ENCODE measurements around the gene CYSTM1. TPM values are rescaled to one million over a fixed set of nuclear protein-coding genes. Genes with fewer than 3 reads are reported as not detected.

Gene CYSTM1
- total RNA-seq, 1 donor from 2014 or later, result 93.3 TPM

DNA sequence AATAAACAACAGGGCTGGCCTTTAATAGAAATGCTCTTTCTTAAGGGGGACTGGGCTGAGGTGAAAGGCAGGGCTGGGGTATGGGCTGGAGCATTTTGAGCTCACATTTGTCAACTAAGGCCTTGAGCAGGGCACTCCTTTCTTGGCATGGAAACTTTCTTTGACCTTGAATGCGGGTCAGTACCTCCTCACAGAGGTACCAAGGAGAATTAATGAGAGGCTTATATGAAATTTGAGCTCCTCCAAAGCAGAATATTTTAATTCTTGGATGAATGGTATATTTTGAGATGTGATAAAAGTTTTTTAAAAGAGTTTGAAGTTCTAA, 3.1 kb downstream of the CYSTM1 start:
- Histone ChIP-seq H3K9me3 (replicated peaks) (no peaks in the 10 kb centered on the region), H3K27me3 (ENCODE audit: low read depth) (no peaks in the 10 kb centered on the region), H3K27ac (replicated peaks) (peak overlapping the region; percentile 95), H3K4me1 (peaks cover 82% of the 10 kb centered on the region), H3K4me3 (no peak overlapping the region), H3K36me3 (no peaks in the 10 kb centered on the region)
- intact Hi-C loops (cut with micrococcal nuclease), result loop anchor here (10.0 kb wide), 2 partner anchors 57 to 177 kb away; no protein-coding TSS in a partner anchor
- DNase-seq, result no peak
- TF ChIP-seq, protein P1, sequence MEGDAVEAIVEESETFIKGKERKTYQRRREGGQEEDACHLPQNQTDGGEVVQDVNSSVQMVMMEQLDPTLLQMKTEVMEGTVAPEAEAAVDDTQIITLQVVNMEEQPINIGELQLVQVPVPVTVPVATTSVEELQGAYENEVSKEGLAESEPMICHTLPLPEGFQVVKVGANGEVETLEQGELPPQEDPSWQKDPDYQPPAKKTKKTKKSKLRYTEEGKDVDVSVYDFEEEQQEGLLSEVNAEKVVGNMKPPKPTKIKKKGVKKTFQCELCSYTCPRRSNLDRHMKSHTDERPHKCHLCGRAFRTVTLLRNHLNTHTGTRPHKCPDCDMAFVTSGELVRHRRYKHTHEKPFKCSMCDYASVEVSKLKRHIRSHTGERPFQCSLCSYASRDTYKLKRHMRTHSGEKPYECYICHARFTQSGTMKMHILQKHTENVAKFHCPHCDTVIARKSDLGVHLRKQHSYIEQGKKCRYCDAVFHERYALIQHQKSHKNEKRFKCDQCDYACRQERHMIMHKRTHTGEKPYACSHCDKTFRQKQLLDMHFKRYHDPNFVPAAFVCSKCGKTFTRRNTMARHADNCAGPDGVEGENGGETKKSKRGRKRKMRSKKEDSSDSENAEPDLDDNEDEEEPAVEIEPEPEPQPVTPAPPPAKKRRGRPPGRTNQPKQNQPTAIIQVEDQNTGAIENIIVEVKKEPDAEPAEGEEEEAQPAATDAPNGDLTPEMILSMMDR (IDR thresholded peaks at IDR 0.05; ENCODE audit: borderline replicate concordance), result no peak

DNA sequence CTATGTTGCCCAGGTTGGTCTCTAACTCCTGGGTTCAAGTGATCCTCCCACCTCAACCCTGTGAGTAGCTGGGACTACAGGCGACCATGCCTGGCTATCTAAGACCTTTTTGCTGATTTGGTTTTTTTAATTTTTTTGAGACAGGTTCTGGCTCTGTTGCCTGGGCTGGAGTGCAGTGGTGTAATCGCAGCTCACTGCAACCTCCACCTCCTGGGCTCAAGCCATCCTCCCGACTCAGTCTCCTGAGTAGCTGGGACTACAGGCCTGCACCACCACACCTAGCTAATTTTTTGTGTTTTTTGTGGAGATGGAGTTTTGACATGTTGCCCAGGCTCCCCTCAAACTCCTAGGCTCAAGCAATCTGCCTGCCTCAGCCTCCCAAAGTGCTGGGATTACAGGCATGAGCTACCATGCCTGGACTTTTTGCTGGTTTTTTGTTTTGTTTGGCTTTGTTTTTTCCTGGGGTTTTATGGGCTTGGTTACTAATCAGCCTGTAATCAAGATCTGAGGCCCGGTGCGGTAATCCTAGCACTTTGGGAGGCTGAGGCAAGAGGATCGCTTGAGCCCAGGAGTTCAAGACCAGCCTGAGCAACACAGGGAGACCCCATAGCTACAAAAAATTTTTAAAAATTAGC, 3.6 kb downstream of the CYSTM1 start:
- no peak for DNase-seq
- H3K4me3 ChIP-seq, result no peak overlapping the region
- H3K9me3 ChIP-seq (replicated peaks), result no peaks in the 10 kb centered on the region
- peak overlapping the region; percentile 95 for H3K27ac ChIP-seq (replicated peaks)
- TF ChIP-seq, protein P1 (IDR thresholded peaks at IDR 0.05; ENCODE audit: borderline replicate concordance), result no peak
- H3K4me1 ChIP-seq, result peaks cover 88% of the 10 kb centered on the region
- intact Hi-C loops (cut with micrococcal nuclease), result loop anchor here (10.0 kb wide), 2 partner anchors 56 to 176 kb away; no protein-coding TSS in a partner anchor
- no peaks in the 10 kb centered on the region for H3K27me3 ChIP-seq (ENCODE audit: low read depth)
- no peaks in the 10 kb centered on the region for H3K36me3 ChIP-seq

DNA sequence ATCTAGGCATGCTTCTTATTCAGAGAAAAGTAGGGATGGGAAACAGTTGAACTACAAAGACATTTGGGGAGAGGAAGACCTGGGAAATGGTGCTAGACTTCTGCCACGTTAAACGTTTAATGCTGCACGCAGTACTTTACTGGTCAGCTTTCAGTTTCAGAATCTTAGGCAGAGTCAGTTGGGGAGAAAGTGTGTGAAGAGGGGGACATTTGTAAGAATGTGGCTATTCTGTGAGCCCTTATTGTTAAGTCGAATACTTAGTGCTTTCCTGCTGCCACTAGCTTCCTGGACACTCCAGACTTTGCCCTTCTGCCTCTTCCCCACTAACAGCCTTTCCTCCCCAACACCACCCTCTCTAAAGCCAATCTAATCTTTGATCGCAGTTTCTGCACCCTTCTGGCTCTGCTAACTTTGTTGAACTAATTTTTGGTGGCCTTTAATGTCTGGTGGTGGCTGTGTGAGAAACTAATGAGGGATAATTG, 6.1 kb downstream of the CYSTM1 start:
- Histone ChIP-seq H3K4me1 (peaks cover 78% of the 10 kb centered on the region), H3K36me3 (no peaks in the 10 kb centered on the region), H3K27me3 (ENCODE audit: low read depth) (no peaks in the 10 kb centered on the region), H3K27ac (replicated peaks) (peak overlapping the region; percentile 68), H3K9me3 (replicated peaks) (no peaks in the 10 kb centered on the region), H3K4me3 (no peak overlapping the region)
- TF ChIP-seq, protein P1 (IDR thresholded peaks at IDR 0.05; ENCODE audit: borderline replicate concordance), result no peak
- no peak for DNase-seq
- intact Hi-C loops (cut with micrococcal nuclease), result no loop called here

DNA sequence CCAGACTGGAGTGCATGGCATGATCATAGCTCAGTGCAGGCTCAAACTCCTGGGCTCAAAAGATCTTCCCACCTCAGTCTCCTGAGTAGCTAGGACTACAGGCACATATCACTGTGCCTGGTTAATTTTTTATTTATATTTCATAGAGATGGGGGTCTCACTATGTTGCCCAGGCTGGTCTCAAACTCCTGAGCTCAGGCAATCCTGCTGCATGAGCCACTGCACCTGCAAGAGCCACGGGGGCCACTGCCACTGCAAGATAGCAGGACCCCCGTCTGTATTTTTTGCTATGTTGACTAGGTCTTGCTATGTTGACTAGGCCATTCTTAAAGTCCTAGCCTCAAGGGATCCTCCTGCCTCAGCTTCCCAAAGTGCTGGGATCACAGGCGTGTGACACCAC, 6.5 kb downstream of the CYSTM1 start:
- no peak for DNase-seq
- intact Hi-C loops (cut with micrococcal nuclease), result no loop called here
- Histone ChIP-seq H3K4me3 (no peak overlapping the region), H3K27me3 (ENCODE audit: low read depth) (no peaks in the 10 kb centered on the region), H3K9me3 (replicated peaks) (no peaks in the 10 kb centered on the region), H3K36me3 (no peaks in the 10 kb centered on the region), H3K4me1 (peaks cover 78% of the 10 kb centered on the region), H3K27ac (replicated peaks) (peak overlapping the region; percentile 68)
- TF ChIP-seq, protein P1 (IDR thresholded peaks at IDR 0.05; ENCODE audit: borderline replicate concordance), result no peak

DNA sequence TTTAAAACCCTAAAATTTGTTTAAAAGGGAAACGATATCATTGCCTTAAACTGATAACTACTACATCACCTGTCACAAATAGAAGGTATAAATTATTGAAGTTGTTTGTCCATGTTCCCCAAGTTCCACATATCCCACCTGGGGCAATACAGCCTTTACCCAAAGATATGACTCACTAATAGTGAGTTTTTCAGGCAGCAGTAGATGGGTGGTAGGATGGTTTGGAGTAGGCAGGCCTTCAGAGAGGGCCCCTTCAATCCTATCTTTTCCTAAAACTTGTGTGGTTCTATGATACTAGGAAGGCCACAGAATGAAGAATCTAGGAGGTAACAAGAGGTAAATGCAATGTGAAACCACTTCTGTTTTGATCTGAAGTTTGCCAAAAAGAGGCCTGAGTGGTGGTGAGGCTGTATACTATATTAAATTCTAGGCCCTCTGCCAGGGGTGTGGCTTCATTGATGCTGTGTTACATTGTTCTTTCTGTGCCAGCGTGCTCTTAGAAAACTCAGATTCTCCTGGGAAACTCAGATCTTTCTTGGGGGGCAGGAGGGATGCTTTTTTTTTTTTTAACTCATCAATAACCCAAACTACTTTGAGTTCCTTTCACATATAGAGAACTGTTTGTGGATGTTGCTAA, 7.2 kb downstream of the CYSTM1 start:
- peak overlapping the region; percentile 21 for H3K4me3 ChIP-seq
- TF ChIP-seq, protein P1 (IDR thresholded peaks at IDR 0.05; ENCODE audit: borderline replicate concordance), result no peak
- H3K27me3 ChIP-seq (ENCODE audit: low read depth), result no peaks in the 10 kb centered on the region
- H3K4me1 ChIP-seq, result peaks cover 78% of the 10 kb centered on the region
- no peak for DNase-seq
- H3K27ac ChIP-seq (replicated peaks), result peak overlapping the region; percentile 68
- no peaks in the 10 kb centered on the region for H3K9me3 ChIP-seq (replicated peaks)
- intact Hi-C loops (cut with micrococcal nuclease), result no loop called here
- no peaks in the 10 kb centered on the region for H3K36me3 ChIP-seq

Data from left ventricle myocardium inferior (tissue), 1 donor.